Effector memory CD8-positive, alpha-beta T cell (primary cell): Measurements from ENCODE around the gene DPY19L1.
"Not testable (repeated sequence)": the region's sequence is repeated elsewhere in the genome, so short reads cannot be mapped to it uniquely, and the experiment has no call there.

Source experiments
- ATAC-seq: fragments of 150-1000 bp; cut with Tn5 transposase; replicated peaks from 2 replicates; pipeline ENCODE4 v1.10.0; 2021; ENCODE audit warnings: mild to moderate bottlenecking, moderate library complexity
- DNase-seq, 3 experiments: peaks; one replicate each; pipeline ENCODE4 v3.0.0; 2021
- H3K27ac Mint-ChIP-seq, 2 donors: one replicate each; pipeline ENCODE4 v1.8.0; 2022; ENCODE audit warnings: mild to moderate bottlenecking in 2 of 2, mixed read lengths in 2 of 2, moderate library complexity in 2 of 2
- H3K27me3 Mint-ChIP-seq, 2 donors: one replicate each; pipeline ENCODE4 v1.8.0; 2022; ENCODE audit warnings: mixed read lengths in 2 of 2
- H3K36me3 Mint-ChIP-seq: one replicate; pipeline ENCODE4 v1.8.0; 2022; ENCODE audit warnings: mild to moderate bottlenecking, moderate library complexity, mixed read lengths; ENCODE audit not compliant: insufficient read depth
- H3K4me1 Mint-ChIP-seq, 2 donors: one replicate each; pipeline ENCODE4 v1.8.0; 2022; ENCODE audit warnings: low read depth in 2 of 2, mixed read lengths in 2 of 2
- H3K4me3 Mint-ChIP-seq, 2 donors: one replicate each; pipeline ENCODE4 v1.8.0; 2022; ENCODE audit warnings: mild to moderate bottlenecking in 2 of 2, mixed read lengths in 2 of 2, moderate library complexity in 2 of 2
- H3K9me3 Mint-ChIP-seq, 2 donors: one replicate each; pipeline ENCODE4 v1.8.0; 2022; ENCODE audit warnings: mixed read lengths in 2 of 2

DPY19L1 gene

DNA sequence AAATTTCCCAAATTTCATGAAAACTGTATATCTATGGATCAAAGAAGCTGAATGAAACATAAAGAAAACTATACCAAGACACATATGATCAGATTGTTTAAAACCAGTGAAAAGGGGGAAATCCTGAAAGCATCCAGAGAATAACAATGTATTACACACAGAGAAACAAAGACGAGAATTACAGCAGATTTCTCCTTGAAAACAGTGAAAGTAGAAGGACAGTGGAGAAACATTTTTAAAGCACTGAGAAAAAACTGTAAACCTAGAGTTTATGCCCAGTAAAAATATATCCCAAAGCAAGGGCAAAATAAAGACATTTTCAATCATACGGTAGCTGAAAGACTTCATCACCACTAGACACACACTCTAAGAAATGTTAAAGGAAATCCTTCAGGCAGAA lies 121.0 kb downstream of the DPY19L1 start:
- DNase-seq, result no peak
- Mint-ChIP-seq H3K9me3 (no peaks in the 10 kb centered on the region), H3K4me3 (no peak overlapping the region), H3K4me1 (no peaks in the 10 kb centered on the region), H3K27ac (no peak overlapping the region), H3K27me3 (peaks cover 36 to 40% of the 10 kb centered on the region in 2 donors), H3K36me3 (no peaks in the 10 kb centered on the region)
- no peak for ATAC-seq

DNA sequence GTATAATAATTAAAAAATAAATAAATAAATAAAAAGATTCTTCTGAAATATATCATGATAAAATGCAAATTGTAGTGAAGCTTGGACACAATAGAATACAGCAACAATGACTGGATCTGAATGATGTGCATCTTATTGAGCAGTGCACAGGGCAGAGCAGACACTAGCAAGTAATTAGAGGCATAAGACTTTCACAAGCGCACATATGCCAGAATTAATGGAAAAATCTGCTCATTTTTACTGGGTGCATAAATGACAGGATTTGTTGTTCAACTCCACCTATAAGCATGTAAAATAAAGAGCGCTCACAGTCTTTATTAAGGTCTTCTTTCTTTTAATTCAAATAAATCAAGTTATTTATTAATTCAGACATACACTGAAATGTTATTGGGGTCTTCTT lies 125.0 kb downstream of the DPY19L1 start:
- ATAC-seq (no peak), DNase-seq (no peak)
- Mint-ChIP-seq H3K27me3 (peaks cover 22 to 29% of the 10 kb centered on the region in 2 donors), H3K4me1 (no peaks in the 10 kb centered on the region), H3K4me3 (no peak overlapping the region), H3K9me3 (no peaks in the 10 kb centered on the region), H3K27ac (no peak overlapping the region), H3K36me3 (no peaks in the 10 kb centered on the region)

DNA sequence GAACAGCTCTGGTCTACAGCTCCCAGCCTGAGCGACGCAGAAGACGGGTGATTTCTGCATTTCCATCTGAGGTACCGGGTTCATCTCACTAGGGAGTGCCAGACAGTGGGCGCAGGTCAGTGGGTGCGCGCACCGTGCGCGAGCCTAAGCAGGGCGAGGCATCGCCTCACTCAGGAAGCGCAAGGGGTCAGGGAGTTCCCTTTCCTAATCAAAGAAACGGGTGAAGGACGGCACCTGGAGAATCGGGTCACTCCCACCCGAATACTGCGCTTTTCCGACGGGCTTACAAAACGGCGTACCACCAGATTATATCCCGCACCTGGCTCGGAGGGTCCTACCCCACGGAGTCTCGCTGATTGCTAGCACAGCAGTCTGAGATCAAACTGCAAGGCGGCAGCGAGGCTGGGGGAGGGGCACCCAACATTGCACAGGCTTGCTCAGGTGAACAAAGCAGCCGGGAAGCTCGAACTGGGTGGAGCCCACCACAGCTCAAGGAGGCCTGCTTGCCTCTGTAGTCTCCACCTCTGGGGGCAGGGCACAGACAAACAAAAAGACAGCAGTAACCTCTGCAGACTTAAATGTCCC lies 130.9 kb downstream of the DPY19L1 start:
- H3K27ac Mint-ChIP-seq, H3K36me3 Mint-ChIP-seq, H3K4me1 Mint-ChIP-seq, H3K9me3 Mint-ChIP-seq, ATAC-seq, DNase-seq: not testable (repeated sequence)
- Mint-ChIP-seq H3K27me3 (peaks cover 46 to 51% of the 10 kb centered on the region in 2 donors), H3K4me3 (peak overlapping the region in 1 of 2 donors; percentile 48)

DNA sequence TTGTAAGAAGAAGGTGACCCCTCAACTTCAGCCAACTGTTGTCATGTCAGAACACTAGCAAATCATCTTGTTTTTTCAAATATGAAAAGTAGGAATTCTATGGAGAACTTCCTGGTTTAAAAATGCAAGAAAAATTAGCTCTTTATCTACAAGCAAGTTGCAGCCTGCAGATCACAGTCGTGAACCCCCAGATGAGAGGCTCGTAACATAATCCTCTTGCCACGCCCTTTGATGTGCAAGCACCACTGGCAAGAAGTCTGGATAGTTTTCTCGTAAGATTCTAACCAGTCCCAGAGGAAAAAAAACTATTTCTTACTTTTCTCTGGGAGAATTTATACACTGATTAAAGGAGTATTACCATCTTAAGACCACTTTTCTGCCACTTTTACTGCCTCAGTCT lies 132.3 kb downstream of the DPY19L1 start:
- Mint-ChIP-seq H3K36me3 (no peaks in the 10 kb centered on the region), H3K9me3 (no peaks in the 10 kb centered on the region), H3K4me1 (peaks cover 0 to 4% of the 10 kb centered on the region in 2 donors), H3K27me3 (peaks cover 46 to 54% of the 10 kb centered on the region in 2 donors), H3K27ac (no peak overlapping the region), H3K4me3 (no peak overlapping the region)
- ATAC-seq (no peak), DNase-seq (no peak)

DNA sequence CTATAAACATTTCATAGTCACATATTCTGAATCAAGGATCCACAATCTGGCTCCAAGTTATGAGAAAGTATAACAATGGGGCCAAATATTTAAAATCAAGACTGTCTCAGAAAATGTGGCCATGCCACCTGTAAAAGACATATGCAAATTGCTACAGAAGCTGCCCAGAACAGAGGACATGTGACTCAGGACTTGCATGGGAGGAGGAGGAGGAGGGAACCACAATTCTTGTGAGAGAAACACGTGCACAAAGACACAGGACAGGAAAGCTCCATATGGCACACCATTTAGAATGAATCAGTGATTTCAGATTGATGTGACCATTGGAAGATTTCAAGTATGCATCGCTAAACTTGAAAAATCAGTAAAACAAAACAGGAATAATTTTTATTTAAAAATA lies 133.4 kb downstream of the DPY19L1 start:
- not testable (repeated sequence) for H3K9me3 Mint-ChIP-seq, DNase-seq, H3K27ac Mint-ChIP-seq, ATAC-seq, H3K4me1 Mint-ChIP-seq, H3K36me3 Mint-ChIP-seq, H3K4me3 Mint-ChIP-seq
- peaks cover 41 to 59% of the 10 kb centered on the region in 2 donors for H3K27me3 Mint-ChIP-seq

DNA sequence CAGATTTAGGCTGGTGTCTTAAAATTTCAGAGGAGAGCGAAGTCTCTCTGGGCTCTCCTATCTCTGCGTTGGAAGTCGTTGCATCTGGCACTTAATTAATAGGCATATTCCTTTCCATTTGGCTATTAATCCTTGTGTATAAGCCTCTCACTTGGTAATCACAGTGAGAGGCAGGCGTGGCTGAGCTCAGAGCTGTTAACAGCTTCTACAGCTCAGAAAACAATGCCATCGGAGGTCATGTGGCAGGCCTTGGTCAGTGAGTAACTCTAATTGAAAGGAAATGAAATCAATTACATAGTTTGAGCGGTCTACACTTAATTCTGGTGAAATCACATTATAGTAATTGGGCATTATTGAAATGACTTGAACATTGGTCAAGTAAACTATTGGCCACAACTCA lies 135.1 kb downstream of the DPY19L1 start:
- no peak overlapping the region for H3K4me3 Mint-ChIP-seq
- H3K4me1 Mint-ChIP-seq, result peaks cover 0 to 4% of the 10 kb centered on the region in 2 donors
- peaks cover 48 to 59% of the 10 kb centered on the region in 2 donors for H3K27me3 Mint-ChIP-seq
- DNase-seq, result no peak
- H3K27ac Mint-ChIP-seq, result no peak overlapping the region
- H3K36me3 Mint-ChIP-seq, result no peaks in the 10 kb centered on the region
- H3K9me3 Mint-ChIP-seq, result no peaks in the 10 kb centered on the region
- ATAC-seq, result no peak

DNA sequence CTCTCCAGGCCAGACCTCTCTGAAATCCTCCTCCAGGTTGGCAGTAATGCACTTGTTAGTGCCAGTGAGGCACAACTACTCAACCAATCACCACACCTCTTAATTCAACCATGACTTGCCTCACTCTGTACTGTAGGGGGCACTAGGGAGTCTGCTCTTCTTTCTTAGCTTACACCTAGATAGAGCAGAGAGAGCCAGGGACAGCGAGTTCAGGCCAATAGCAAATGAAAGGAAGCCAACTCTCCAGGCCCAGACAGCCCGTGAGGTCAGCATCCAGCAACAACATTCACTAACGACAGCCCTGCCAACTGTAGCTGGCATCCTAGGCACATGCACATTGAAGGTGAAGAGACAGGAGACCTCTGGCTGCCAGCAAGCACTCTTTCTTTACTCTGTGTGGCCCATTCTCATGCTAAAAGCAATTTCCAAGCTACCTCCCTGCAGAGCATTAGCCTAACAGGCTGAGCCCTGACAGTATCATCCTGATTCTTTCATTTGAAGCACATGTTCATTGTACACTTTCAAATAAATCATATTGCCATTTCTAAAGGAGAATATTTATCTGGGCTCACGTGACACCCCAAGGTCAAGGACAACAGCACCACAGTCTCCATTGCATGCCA lies 136.3 kb downstream of the DPY19L1 start:
- DNase-seq, result no peak
- no peaks in the 10 kb centered on the region for H3K36me3 Mint-ChIP-seq
- no peak overlapping the region for H3K4me3 Mint-ChIP-seq
- no peak for ATAC-seq
- peaks cover 0 to 2% of the 10 kb centered on the region in 2 donors for H3K4me1 Mint-ChIP-seq
- no peaks in the 10 kb centered on the region for H3K9me3 Mint-ChIP-seq
- peaks cover 48 to 52% of the 10 kb centered on the region in 2 donors for H3K27me3 Mint-ChIP-seq
- no peak overlapping the region for H3K27ac Mint-ChIP-seq

DNA sequence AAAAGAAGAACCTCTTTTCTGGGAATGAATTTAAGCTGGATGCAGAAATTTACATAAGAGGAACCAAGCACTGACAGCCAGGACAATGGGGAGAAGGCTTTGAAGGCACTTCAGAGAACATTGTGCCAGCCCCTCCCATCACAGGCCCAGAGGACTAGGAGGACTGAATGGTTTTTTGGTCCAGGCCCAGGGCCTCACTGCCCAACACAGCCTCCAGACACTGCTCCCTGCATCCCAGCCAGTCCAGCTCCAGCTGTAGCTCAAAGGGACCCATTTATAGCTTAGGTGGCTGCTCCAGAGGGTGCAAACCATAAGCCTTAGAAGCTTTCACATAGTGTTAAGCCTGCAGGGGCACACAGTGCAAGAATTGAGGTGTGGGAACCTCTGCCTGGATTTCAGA lies 142.1 kb downstream of the DPY19L1 start:
- Mint-ChIP-seq H3K4me3 (no peak overlapping the region), H3K27ac (no peak overlapping the region)

DNA sequence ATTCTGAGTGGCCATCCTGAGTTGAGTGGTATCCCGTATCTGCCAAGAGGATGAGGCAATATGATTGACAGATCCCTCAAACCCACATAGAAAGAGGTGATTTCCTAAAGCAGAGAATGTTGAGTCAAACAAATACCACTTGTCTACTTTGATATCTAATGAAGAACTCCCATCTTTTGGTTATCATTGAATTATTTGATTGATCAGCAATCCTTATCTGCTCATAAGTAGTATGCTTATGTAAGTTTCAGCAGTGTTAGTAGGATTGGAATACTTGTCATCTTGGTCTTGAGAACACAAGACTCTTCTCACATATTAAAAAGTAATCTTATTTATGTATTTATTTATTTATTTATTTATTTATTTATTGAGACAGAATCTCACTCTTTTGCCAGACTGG lies 147.3 kb downstream of the DPY19L1 start:
- no peaks in the 10 kb centered on the region for H3K36me3 Mint-ChIP-seq
- peaks cover 27 to 39% of the 10 kb centered on the region in 2 donors for H3K27me3 Mint-ChIP-seq
- H3K4me1 Mint-ChIP-seq, result no peaks in the 10 kb centered on the region
- H3K27ac Mint-ChIP-seq, result no peak overlapping the region
- H3K9me3 Mint-ChIP-seq, result peaks cover 0 to 4% of the 10 kb centered on the region in 2 donors
- DNase-seq, result no peak
- H3K4me3 Mint-ChIP-seq, result no peak overlapping the region
- ATAC-seq, result no peak

More for the DNA sequence above, 142.1 kb downstream of the DPY19L1 start:
- Mint-ChIP-seq H3K9me3 (peaks cover 0 to 6% of the 10 kb centered on the region in 2 donors), H3K36me3 (no peaks in the 10 kb centered on the region), H3K27me3 (peaks cover 33 to 38% of the 10 kb centered on the region in 2 donors), H3K4me1 (no peaks in the 10 kb centered on the region)
- no peak for DNase-seq
- no peak for ATAC-seq

DNA sequence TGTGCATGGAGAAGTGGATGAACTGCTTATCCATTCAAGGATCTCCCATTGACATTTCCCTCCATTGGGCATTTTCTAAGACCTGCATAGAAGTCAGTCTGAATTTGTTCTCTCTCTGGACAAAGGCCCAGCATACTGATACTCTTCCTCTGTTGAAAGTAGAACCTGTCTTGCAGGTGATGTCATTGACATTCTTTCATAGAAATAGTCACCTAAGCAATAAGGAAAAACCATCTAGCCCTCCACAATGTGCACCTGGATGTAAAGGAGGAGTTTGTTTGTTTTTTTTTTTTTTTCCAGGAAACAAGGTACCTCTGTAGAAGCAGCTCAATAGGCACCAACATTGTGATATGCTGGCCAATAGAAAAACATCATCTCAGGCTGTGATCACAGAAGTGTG lies 150.4 kb downstream of the DPY19L1 start:
- H3K27ac Mint-ChIP-seq, result no peak overlapping the region
- no peaks in the 10 kb centered on the region for H3K9me3 Mint-ChIP-seq
- no peaks in the 10 kb centered on the region for H3K36me3 Mint-ChIP-seq
- peaks cover 22 to 33% of the 10 kb centered on the region in 2 donors for H3K27me3 Mint-ChIP-seq
- H3K4me1 Mint-ChIP-seq, result no peaks in the 10 kb centered on the region
- no peak overlapping the region for H3K4me3 Mint-ChIP-seq
- DNase-seq (no peak), ATAC-seq (no peak)

DNA sequence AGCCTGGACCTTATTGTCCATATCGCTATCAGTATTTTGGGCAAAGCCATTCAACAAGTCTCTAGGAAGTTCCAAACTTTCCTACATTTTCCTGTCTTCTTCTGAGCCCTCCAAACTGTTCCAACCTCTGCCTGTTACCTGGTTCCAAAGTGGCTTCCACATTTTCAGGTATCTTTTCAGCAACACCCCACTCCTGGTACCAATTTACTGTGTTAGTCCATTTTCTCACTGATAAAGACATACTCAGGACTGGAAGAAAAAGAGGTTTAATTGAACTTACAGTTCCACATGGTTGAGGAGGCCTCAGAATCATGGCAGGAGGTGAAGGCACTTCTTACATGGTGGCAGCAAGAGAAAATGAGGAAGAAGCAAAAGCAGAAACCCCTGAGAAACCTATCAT lies 153.4 kb downstream of the DPY19L1 start:
- not testable (repeated sequence) for H3K27ac Mint-ChIP-seq, H3K36me3 Mint-ChIP-seq, H3K4me1 Mint-ChIP-seq, H3K4me3 Mint-ChIP-seq, H3K9me3 Mint-ChIP-seq, ATAC-seq, DNase-seq
- H3K27me3 Mint-ChIP-seq, result peaks cover 5 to 13% of the 10 kb centered on the region in 2 donors

DNA sequence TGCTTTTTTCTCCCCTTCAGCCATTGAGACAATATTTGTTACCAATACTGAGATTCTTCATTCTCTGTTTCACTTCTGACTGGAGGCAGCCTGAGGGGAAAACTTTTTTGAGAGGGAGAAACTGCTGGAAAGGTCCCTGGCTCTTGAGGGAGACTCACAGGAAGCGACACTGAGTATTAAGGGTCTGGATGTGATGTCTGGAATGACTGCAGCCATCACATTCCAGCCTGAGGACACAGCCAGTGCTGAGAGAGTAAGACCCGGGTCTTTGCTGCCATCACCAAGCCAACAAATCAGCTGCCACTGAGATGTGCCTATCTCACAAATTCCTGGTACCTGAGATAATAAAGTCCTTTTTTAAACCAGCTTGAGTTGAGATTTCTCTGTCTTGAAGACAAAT lies 157.4 kb downstream of the DPY19L1 start:
- no peaks in the 10 kb centered on the region for H3K9me3 Mint-ChIP-seq
- ATAC-seq (no peak), DNase-seq (no peak)
- H3K27me3 Mint-ChIP-seq, result peaks cover 16 to 18% of the 10 kb centered on the region in 2 donors
- H3K36me3 Mint-ChIP-seq, result no peaks in the 10 kb centered on the region
- H3K4me1 Mint-ChIP-seq, result no peaks in the 10 kb centered on the region
- H3K27ac Mint-ChIP-seq, result no peak overlapping the region
- no peak overlapping the region for H3K4me3 Mint-ChIP-seq

DNA sequence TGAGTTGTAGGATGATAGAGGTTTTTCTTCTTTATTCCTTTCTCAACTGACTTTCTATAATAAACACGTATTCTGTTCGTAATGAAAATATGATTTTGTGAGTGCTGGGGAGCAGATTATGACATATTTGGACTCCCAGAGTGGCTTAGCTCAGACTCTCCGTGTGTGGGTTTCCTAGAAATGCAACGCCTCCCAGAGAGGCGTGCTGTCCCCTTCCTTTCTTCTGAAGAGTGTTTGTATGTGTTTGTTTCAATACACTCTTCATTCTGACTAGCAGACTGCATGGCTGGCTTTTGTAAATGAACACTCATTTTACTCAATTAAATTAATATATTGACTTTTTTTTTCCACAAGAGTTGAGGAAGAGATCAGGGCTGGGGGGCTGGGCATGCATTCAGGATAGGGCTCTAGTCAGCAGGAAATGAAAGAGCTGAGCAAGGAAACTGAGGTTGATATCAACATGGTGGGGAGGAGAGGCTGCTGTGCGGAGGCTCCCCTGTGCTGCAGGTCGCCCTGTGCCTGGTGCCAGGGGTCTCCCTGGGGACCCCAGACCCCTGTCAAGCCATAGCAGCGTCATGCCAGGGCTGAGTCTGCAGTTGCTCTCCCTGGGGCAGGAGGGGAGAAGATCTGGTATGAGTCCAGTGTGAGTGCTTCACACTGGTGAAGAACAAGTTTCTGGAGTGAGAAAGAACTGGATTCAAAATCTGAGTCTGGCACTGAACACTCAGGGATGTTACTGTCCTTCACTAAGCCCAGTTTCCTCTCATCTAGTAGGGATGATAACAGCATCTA lies 158.1 kb downstream of the DPY19L1 start:
- not testable (repeated sequence) for DNase-seq, H3K4me3 Mint-ChIP-seq, H3K36me3 Mint-ChIP-seq, H3K9me3 Mint-ChIP-seq, H3K27ac Mint-ChIP-seq, H3K4me1 Mint-ChIP-seq, ATAC-seq
- H3K27me3 Mint-ChIP-seq, result peaks cover 16 to 22% of the 10 kb centered on the region in 2 donors
